MM.1S (cell line): Measurements from ENCODE around the gene CXorf49.

Experiments
- CTCF ChIP-seq: fragments of 300-600 bp; sonication (generic); IDR thresholded peaks from 2 replicates; pipeline ENCODE4 v1.5.1; 2016; ENCODE audit warnings: antibody characterized with exemption, low read length, mixed read lengths
- EZH2 ChIP-seq: fragments of 300-600 bp; sonication (generic); optimal IDR thresholded peaks from 2 replicates; pipeline ENCODE3; 2017; ENCODE audit warnings: low read depth, mild to moderate bottlenecking, antibody characterized with exemption, low read length, mixed read lengths
- EZH2phosphoT487 ChIP-seq: fragments of 300-600 bp; sonication (generic); IDR thresholded peaks from 2 replicates; pipeline ENCODE4 v1.6.1; 2018; ENCODE audit warnings: antibody characterized with exemption, low read length

DNA sequence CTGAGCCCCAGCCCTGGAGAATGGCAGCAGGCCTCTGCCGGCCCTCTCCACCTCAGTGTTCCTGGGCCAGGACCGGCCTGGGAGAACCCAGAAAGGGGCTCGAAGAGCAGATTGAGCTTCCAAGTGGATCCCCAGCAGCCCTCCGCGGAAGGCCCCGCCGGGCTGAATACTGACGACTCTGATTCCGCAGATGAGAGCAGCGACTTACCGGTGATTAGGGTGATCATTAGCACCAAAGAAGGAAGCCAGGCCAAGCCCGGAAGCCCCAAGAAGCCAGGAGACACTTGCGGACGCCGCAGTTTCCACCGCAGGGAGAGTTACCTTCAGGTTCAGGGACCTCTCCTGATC is 49.9 kb downstream of the CXorf49 start:
- TF ChIP-seq CTCF (no peak), EZH2phosphoT487 (no peak), EZH2 (no peak)
